BJ (cell line): ENCODE results near the gene WDR46. TPM values are rescaled to one million over a fixed set of nuclear protein-coding genes. Genes with fewer than 3 reads are reported as not detected.

Source experiments
- CTCF ChIA-PET: fragments of 350-600 bp; formaldehyde crosslinking; extraction: SDS; loops from one replicate; lab custom pipeline; 2021; ENCODE audit warnings: antibody characterized with exemption, inconsistent platforms; lab: Yijun Ruan, JAX
- POLR2A ChIA-PET: fragments of 300-600 bp; sonication (Branson Sonifier 250); formaldehyde crosslinking; extraction: SDS; loops from one replicate; lab custom pipeline; 2021; ENCODE audit warnings: antibody characterized with exemption; lab: Charles Lee
- DNase-seq: peaks from one replicate; pipeline ENCODE4 v3.0.0-alpha.2; 2011; ENCODE audit warnings: low read depth
- H3K27me3 ChIP-seq: 2 replicates; pipeline ENCODE4 v1.6.0; 2011; ENCODE audit warnings: low read length; ENCODE audit not compliant: control insufficient read depth, insufficient read depth
- H3K36me3 ChIP-seq: 2 replicates; pipeline ENCODE4 v1.5.1; 2011; ENCODE audit warnings: low read length; ENCODE audit not compliant: control insufficient read depth, insufficient read depth
- H3K4me3 ChIP-seq: 2 replicates; pipeline ENCODE4 v1.5.1; 2011; ENCODE audit warnings: low read depth, mild to moderate bottlenecking, control low read depth, low read length
- CTCF ChIP-seq: IDR thresholded peaks from 2 replicates; pipeline ENCODE4 v1.5.1; 2011; ENCODE audit warnings: low read depth, mild to moderate bottlenecking, control low read depth, inconsistent platforms, low read length, moderate library complexity; ENCODE audit not compliant: insufficient read depth
- polyA minus RNA-seq: library from RNA; depleted of rRNA, polyadenylated mRNA; stranded (reverse); fragments of >200 nt; gene quantifications from 2 replicates; pipeline ENCODE4 v1.2.3, GENCODE V29; 2011; rRNA and poly(A)+ RNA removed
- polyA plus RNA-seq: library from polyadenylated mRNA; depleted of rRNA; stranded (reverse); fragments of >200 nt; gene quantifications from 2 replicates; pipeline ENCODE4 v1.2.3, GENCODE V29; 2011; rRNA removed

WDR46 gene
- 45.6 and 78.9 TPM in 2 replicates for polyA plus RNA-seq
- polyA minus RNA-seq = 50.6 and 91.6 TPM in 2 replicates

- no peak for TF ChIP-seq CTCF
- DNase-seq = peak; percentile 80
- CTCF ChIA-PET = interaction anchor here (0.8 to 4.0 kb wide), 4 partner anchors 10 to 126 kb away, joined by 3 to 21 read pairs (median 12); partner anchors contain the start of genes B3GALT4 and RGL2
- Histone ChIP-seq H3K27me3 (no peaks in the 10 kb centered on the region), H3K4me3 (peak within 1 kb of the TSS; percentile 64), H3K36me3 (peaks cover 25% of the 10 kb centered on the region)
- POLR2A ChIA-PET = interaction anchor here (0.8 to 1.0 kb wide), 3 partner anchors 14 to 40 kb away, joined by 4 to 9 read pairs (median 5); partner anchors contain the start of genes RPS18 and VPS52
Observed at GRCh38 chr6:33288921-33289783, at the start of gene WDR46, which contains the start of gene PFDN6. Gene WDR46 (minus strand): TSS chr6:33289239. CDS start chr6:33289170, 69 bp downstream. Gene PFDN6 (plus strand): TSS chr6:33289601. CDS start chr6:33289857, 256 bp downstream.

GRCh38 chr6:33336495-33336894 is 47.5 kb upstream of the WDR46 start:
- no peaks in the 10 kb centered on the region for H3K36me3 ChIP-seq
- ChIA-PET CTCF (interaction anchor here (0.8 kb wide), 1 partner anchor 8 kb away, joined by 5 read pairs; no protein-coding TSS in a partner anchor), POLR2A (no interaction called here)
- no peak for DNase-seq
- TF ChIP-seq CTCF = no peak
- H3K4me3 ChIP-seq = no peak overlapping the region
- peaks cover 3% of the 10 kb centered on the region; the same call in 1 of the 2 replicates for H3K27me3 ChIP-seq

GRCh38 chr6:33335916-33336315 is 46.9 kb upstream of the WDR46 start:
- ChIA-PET CTCF (interaction anchor here (0.8 to 1.2 kb wide), 2 partner anchors 9 to 29 kb away, joined by 4 to 5 read pairs; no protein-coding TSS in a partner anchor), POLR2A (no interaction called here)
- Histone ChIP-seq H3K27me3 (peaks cover 3% of the 10 kb centered on the region; the same call in 1 of the 2 replicates), H3K4me3 (no peak overlapping the region), H3K36me3 (no peaks in the 10 kb centered on the region)
- DNase-seq = no peak
- no peak for TF ChIP-seq CTCF

GRCh38 chr6:33333666-33334065 is 44.6 kb upstream of the WDR46 start:
- ChIA-PET POLR2A (no interaction called here), CTCF (no interaction called here)
- no peak overlapping the region for H3K4me3 ChIP-seq
- no peaks in the 10 kb centered on the region for H3K36me3 ChIP-seq
- peaks cover 4% of the 10 kb centered on the region; the same call in 1 of the 2 replicates for H3K27me3 ChIP-seq
- DNase-seq = no peak
- no peak for TF ChIP-seq CTCF

GRCh38 chr6:33330736-33331135 is 41.7 kb upstream of the WDR46 start:
- DNase-seq = no peak
- no peak for TF ChIP-seq CTCF
- CTCF ChIA-PET = interaction anchor here (0.7 kb wide), 1 partner anchor 15 kb away, joined by 3 read pairs; no protein-coding TSS in a partner anchor
- H3K36me3 ChIP-seq = no peaks in the 10 kb centered on the region
- peaks cover 3% of the 10 kb centered on the region; the same call in 1 of the 2 replicates for H3K27me3 ChIP-seq
- POLR2A ChIA-PET = no interaction called here
- H3K4me3 ChIP-seq = no peak overlapping the region
